ENCODE measurements around the gene SNTA1.
"Not testable (repeated sequence)": the region's sequence is repeated elsewhere in the genome, so short reads cannot be mapped to it uniquely, and the experiment has no call there.

SNTA1 gene

DNA sequence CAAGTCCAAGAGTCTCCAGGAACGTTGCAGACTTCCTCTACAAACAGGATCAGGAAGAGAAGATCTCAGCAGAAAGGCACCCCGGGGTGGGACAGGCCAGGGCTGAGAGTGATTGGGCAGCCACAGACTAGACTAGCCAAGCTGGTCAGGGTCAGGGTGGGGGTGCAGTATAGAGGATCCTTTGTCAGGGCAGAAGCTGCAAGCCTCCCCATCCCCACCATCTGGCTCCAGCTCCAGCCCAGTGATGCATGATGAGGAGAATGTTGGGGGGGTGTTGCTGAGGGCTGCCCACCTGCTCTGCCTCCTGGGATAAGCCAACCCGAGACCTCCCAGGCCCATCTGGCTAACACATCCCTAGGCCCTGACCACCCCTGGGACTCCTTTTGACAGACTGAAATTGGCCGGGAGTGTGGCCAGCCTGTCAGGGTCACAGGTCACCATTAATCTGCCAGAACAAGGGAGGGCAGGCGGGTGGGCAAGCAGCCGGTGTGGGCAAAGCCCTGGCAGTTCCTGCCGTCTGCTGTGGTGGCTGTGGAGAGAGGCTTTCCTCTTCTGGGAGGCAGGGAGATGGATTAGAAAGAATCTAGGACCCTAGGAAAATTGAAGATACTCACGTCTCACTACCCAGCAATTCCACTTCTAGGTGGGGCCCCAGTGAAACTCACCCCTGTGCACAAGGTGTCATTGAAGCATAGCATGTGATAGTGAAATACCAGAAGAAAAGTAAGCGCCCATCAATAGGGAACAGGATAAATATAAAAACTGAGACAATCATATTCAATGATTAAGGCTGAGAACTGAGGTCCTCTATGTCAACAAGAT, 22.1 kb upstream of the SNTA1 start:
- no peak for DNase-seq

DNA sequence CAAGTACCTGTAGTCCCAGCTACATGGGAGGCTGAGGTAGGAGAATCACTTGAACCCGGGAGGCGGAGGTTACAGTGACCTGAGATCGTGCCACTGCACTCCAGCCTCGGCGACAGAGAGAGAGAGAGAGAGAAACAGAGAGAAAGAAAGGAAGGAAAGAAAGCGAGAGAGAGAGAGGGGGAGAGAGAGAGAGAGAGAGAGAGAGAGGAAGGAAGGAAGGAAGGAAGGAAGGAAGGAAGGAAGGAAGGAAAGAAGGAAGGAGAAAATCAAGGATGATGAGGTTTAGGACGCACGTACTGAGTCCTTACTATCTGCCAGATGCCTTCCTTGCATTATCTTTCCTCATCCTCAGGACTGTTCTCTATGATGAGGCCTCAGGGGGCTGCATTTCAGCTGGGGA, 21.2 kb upstream of the SNTA1 start:
- DNase-seq, result not testable (repeated sequence)

GRCh38 chr20:33463332-33464101, 20.0 kb upstream of the SNTA1 start:
- DNase-seq, result no peak

GRCh38 chr20:33460711-33461110, 17.1 kb upstream of the SNTA1 start:
- no peak for DNase-seq

- DNase-seq, result no peak
These were observed 16.0 kb upstream of the SNTA1 start for GRCh38 chr20:33459599-33459998.

DNA sequence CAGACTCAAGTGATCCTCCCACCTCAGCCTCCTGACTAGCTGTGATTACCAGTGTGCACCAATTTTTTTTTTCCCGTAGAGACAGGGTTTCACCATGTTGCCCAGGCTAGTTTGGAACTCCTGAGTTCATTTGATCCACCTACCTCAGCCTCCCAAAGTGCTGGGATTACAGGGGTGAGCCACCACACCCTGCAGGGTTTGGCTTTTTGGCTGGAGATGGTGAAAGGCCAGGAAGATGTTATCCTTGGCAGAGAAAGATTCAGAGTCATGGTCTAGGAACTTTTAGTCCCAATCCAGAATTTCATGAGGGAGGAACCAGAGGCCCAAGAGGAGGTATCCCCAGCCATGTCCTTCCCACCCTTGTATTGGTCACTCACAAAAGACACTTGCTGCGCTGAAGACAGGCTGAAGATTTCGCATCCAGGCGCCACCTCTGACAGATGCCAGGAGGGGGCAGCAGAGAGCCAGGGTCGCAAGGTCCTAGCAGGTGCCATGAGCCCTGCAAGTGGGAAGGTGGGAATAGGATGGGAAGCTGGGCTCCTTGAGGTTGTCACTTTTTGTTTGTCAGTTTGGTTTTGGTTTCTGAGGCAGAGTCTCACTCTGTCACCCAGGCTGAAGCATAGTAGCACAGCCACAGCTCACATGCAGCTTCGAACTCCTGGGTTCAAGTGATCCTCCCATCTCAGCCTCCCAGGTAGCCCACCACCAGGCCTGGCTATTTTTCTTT, 13.5 kb upstream of the SNTA1 start:
- peak; percentile 82 for DNase-seq

DNA sequence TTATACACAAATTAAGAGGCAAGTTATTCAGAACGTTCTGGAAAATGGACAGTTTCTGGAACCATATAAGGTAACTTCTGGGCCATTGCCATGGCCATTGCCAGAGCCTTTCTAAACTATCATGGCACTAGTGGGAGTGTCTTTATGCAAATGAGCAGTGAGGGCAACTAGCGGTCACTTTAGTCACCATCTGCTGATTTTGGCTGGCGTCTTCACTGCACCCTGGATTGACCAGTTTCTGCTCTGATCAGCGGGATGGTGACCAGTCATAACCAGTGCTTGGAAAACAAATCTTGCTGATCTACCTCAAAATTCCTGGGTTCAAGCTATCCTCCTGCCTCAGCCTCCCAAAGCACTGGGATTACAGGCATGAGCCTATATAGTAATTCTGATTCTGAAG, 7.3 kb upstream of the SNTA1 start:
- no peak for DNase-seq

DNA sequence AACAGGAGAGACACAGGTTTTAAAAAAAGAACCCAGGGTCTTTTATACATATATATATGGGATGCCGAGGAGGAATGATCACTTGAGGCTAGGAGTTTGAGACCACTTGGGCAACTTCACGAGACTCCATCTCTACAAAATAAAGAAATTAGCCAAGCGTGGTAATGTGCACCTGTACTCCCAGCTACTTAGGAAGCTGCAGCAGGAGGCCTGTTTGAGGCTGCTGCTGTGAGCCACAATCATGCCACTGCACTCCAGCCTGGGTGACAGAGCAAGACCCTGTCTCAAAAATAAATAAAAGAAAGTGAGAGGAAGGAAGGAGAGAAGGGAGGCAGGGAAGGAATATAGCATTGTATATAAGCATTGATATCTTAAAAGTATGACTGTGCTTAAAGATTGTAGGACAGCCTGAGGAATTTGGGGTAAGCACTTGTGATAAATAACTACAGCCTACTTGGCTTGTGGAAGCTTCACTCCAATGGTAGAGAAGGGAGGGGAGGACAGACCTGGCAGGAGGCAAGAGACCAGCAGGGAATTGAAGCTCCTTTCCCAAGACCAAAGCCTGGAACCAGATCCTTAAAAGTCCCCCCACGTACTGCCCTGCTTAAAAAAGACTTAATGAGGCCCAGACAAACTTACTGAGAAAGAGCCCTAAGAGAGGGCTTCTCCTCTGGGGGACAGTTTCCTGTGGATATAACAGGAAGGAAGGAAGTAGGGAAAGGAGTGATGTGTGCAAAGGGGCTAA, 2.5 kb upstream of the SNTA1 start:
- no peak for DNase-seq

DNA sequence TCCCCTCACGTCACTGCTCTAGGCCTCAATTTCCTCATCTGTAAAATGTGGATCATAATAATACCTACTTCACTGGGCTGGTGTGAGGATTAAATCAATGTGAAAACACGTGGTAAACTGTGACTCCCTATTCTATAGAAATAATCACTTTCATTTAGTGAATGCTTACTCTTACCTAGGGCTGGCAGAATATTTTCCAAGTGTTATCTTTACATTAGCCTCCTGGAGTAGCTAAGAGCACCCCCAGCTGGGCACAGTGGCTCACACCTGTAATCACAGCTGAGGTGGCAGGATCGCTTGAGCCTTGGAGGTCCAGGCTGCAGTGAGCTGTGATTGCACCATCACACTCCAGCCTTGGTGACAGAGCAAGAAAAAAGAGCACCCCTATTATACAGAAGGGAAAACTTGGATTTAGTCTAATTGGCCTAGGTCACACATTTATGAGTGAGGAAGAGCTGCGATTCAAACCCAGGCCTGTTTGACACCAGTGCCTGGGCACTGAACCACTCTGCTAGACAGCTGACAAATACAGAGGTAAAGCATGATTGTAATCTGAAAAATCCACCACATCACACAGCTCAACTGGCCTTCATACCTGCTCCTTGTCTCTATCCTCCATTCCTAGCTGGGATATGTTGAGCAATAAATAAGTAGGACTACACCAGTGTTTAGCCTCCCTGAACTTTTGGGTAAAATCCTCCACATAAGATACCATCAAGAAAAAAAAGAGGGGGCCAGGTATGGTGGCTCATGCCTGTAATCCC, 1.4 kb upstream of the SNTA1 start:
- DNase-seq, result peak; percentile 32

- DNase-seq, result peak; percentile 34
These were observed 504 bp downstream of the SNTA1 start for GRCh38 chr20:33443006-33443511.

GRCh38 chr20:33442136-33443005, 1.2 kb downstream of the SNTA1 start:
- DNase-seq, result no peak

DNA sequence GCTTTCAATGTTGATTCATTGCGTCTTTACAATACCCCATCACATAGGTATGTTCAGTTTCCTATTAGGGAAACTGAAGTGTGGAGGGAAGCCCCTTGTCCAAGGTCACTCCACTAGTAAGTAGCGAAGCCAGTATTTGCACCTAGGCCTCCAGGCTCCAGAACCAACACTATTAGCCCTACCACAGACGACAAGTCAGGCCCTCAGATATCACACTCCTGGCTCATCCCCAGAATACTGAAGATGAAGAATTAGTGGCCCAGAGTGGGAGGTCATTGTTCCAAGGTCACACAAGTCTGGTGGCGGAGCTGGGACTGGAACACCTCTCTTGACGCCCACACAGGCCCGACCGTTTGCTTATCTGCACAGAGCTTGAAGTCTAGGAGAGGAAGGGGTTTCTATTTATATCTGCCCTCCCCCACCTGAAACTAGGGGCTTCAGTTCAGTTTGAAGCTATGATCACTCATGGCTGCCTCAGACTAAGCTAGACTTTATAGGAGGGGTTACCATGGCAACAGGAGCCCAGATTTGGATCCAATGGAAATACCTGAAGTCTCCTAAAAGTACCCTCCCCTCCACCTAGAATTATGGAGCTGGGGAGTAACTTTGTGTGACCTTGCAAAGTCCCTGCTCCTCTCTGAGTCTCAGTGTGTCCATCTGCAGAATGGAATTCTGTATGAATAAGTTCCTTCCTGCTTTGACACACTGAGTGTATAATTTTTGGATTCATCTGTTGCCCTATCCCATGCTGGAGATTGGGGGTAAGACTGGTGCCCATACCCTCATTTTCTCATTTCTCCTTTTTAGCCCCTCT, 2.2 kb downstream of the SNTA1 start:
- no peak for DNase-seq

DNA sequence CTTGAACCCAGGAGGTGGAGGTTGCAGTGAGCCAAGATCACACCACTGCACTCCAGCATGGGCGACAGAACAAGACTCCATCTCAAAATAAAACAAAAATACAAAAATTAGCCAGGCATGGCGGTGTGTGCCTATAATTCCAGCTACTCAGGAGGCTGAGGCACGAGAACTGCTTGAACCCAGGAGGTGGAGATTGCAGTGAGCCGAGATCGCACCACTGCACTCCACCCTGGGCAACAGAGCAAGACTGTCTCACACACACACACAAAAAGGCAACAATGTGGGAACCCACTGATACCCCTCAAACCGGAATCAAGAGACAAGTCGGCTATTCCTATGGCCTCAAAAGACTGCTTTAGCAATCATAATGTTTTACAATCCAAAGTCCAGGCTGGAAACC, 3.0 kb downstream of the SNTA1 start:
- DNase-seq, result not testable (repeated sequence)

DNA sequence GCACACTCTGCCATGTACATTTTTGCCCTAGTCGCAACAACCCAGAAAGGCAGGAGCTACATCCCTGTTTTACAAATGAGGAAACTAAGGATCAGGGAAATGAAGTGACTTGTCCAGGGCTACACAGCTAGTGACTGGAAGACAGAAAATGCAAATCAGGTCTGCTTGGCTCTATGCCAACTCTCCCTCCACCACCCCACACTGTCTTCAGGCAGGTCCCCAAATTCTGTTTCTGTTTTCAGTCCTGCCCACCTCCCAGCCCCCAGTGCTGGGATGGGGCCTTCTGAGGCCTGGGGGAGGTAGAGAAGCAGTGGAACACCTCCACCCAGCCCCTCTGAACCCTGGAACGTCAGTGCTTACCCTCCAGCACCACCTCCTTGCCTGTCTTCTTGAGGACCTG, 5.1 kb downstream of the SNTA1 start:
- DNase-seq, result no peak

- DNase-seq, result no peak
These were observed 6.2 kb downstream of the SNTA1 start for GRCh38 chr20:33437141-33437911.

- no peak for DNase-seq
These were observed 9.1 kb downstream of the SNTA1 start for GRCh38 chr20:33434434-33434833.

GRCh38 chr20:33433465-33434234, 9.9 kb downstream of the SNTA1 start:
- no peak for DNase-seq

DNA sequence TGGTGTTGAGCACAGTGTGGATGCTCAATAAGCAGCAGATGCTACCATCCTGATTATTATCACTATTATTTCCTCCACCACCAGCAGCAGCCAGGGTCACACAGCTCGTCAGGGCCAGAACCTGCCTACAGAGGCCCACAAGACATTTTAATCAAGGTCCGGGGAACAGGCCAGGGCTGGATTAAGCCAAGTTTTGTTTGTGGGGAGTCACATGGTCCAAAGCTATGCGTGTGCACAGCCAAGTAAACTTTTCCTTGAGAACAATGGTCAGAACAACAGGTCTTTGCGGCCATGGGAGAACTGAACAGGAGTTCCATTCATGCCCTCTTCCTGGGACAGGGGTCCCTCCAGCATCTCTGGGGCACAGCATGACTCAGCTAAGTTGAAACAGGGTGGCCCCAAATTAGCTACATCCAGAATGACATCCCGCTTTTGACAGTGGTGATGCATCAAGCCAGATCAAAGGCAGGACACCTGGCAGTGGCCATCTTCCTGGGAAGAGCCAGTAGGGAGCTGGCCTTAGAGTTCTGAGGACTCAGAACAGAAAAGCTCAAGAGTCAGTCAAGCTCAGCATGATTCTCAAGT, 11.7 kb downstream of the SNTA1 start:
- no peak for DNase-seq

All from activated naive CD4-positive, alpha-beta T cell treated with Interleukin-2 at 50 U/mL for 16 hours (primary cell).